Activated CD4-positive, alpha-beta T cell treated with anti-CD3 and anti-CD28 coated beads for 36 hours (primary cell): Measurements from ENCODE around the gene TGIF1. TPM values are rescaled to one million over a fixed set of nuclear protein-coding genes. Genes with fewer than 3 reads are reported as not detected.

ENCODE experiments used
- ATAC-seq: fragments of 200-7000 bp; cut with Tn5 transposase; one replicate; pipeline ENCODE4 v1.10.0; 2021; ENCODE audit warnings: mild to moderate bottlenecking, moderate library complexity
- CTCF ChIA-PET: fragments of 350-600 bp; sonication (Branson Sonifier 250); formaldehyde crosslinking; loops from one replicate; lab custom pipeline; 2021; ENCODE audit warnings: antibody characterized with exemption; lab: Charles Lee
- POLR2A ChIA-PET: fragments of 350-600 bp; sonication (Branson Sonifier 250); formaldehyde crosslinking; loops from one replicate; lab custom pipeline; 2021; ENCODE audit warnings: antibody characterized with exemption, inconsistent platforms; lab: Charles Lee
- DNase-seq: peaks from one replicate; pipeline ENCODE4 v3.0.0-alpha.2; 2020
- H3K27ac Mint-ChIP-seq: one replicate; pipeline ENCODE4 v1.8.0; 2021; ENCODE audit warnings: mixed read lengths
- H3K27me3 Mint-ChIP-seq: one replicate; pipeline ENCODE4 v1.8.0; 2021; ENCODE audit warnings: mixed read lengths
- H3K36me3 Mint-ChIP-seq: one replicate; pipeline ENCODE4 v1.8.0; 2021; ENCODE audit warnings: low read depth, mixed read lengths
- H3K4me1 Mint-ChIP-seq: one replicate; pipeline ENCODE4 v1.8.0; 2021; ENCODE audit warnings: mixed read lengths
- H3K4me3 Mint-ChIP-seq: one replicate; pipeline ENCODE4 v1.8.0; 2021; ENCODE audit warnings: mild to moderate bottlenecking, moderate library complexity, mixed read lengths
- H3K9me3 Mint-ChIP-seq: one replicate; pipeline ENCODE4 v1.8.0; 2021; ENCODE audit warnings: low read depth, mixed read lengths
- intact Hi-C, 2 experiments: fragments of 100-400 bp; cut with DNase I in 1 of 2; cut with micrococcal nuclease in 1 of 2; formaldehyde crosslinking; loops; one replicate each; pipeline versions ENCODE4 v1.14.2 to v1.15.1; 2022 to 2024; cut with DNase I, micrococcal nuclease
- total RNA-seq, 2 experiments: library from RNA; stranded (reverse); gene quantifications; one replicate each; pipeline ENCODE4 v1.2.3, GENCODE V29; 2021

The TGIF1 gene
- total RNA-seq, 2 experiments from 2014 or later: 42.7 to 46.3 TPM

GRCh38 chr18:3482258-3482657 is 32.3 kb downstream of the TGIF1 start:
- Mint-ChIP-seq H3K4me3 (no peak overlapping the region), H3K9me3 (no peaks in the 10 kb centered on the region)
- POLR2A ChIA-PET: no interaction called here

GRCh38 chr18:3485153-3486149 is 35.5 kb downstream of the TGIF1 start:
- CTCF ChIA-PET: no interaction called here
- DNase-seq (no peak), ATAC-seq (peak; percentile 42)
- POLR2A ChIA-PET: interaction anchor here (0.7 kb wide), 1 partner anchor 38 kb away, joined by 4 read pairs; no protein-coding TSS in a partner anchor
- no peaks in the 10 kb centered on the region for H3K36me3 Mint-ChIP-seq
- H3K9me3 Mint-ChIP-seq: no peaks in the 10 kb centered on the region
- H3K4me1 Mint-ChIP-seq: peaks cover 5% of the 10 kb centered on the region
- intact Hi-C loops: no loop called here
- no peak overlapping the region for H3K27ac Mint-ChIP-seq
- H3K27me3 Mint-ChIP-seq: peaks cover 5% of the 10 kb centered on the region
- no peak overlapping the region for H3K4me3 Mint-ChIP-seq

More at GRCh38 chr18:3482258-3482657, 32.3 kb downstream of the TGIF1 start:
- no peaks in the 10 kb centered on the region for H3K36me3 Mint-ChIP-seq
- no peak overlapping the region for H3K27ac Mint-ChIP-seq
- H3K27me3 Mint-ChIP-seq: peaks cover 3% of the 10 kb centered on the region
- CTCF ChIA-PET: interaction anchor here (0.6 to 1.5 kb wide), 11 partner anchors 15 to 230 kb away, joined by 3 to 6 read pairs (median 3); no protein-coding TSS in a partner anchor
- intact Hi-C loops: no loop called here
- peaks cover 5% of the 10 kb centered on the region for H3K4me1 Mint-ChIP-seq
- DNase-seq (no peak), ATAC-seq (no peak)

GRCh38 chr18:3486512-3486911 is 36.5 kb downstream of the TGIF1 start:
- DNase-seq: no peak
- ChIA-PET POLR2A (no interaction called here), CTCF (interaction anchor here (1.5 kb wide), 1 partner anchor 180 kb away, joined by 3 read pairs; no protein-coding TSS in a partner anchor)
- H3K27me3 Mint-ChIP-seq: peaks cover 5% of the 10 kb centered on the region
- intact Hi-C loops: no loop called here
- no peaks in the 10 kb centered on the region for H3K9me3 Mint-ChIP-seq
- ATAC-seq: no peak
- H3K4me3 Mint-ChIP-seq: no peak overlapping the region
- H3K36me3 Mint-ChIP-seq: no peaks in the 10 kb centered on the region
- H3K27ac Mint-ChIP-seq: no peak overlapping the region
- peaks cover 5% of the 10 kb centered on the region for H3K4me1 Mint-ChIP-seq

DNA sequence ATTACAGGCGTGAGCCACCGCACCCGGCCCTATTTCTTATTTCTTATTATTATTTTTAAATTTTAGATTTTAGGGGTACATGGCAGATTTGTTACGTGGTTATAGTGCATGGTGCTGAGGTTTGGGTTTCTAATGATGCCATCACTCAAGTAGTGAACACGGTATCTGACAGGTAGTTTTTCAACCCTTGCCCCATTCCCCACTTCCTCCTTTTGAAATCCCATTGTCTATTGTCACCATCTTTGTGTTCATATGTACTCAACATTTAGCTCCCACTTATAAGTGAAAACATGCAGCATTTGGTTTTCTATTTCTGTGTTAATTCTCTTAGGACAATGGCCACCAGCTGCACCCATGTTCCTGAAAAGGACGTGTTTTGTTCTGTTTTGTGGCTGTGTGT is 39.5 kb downstream of the TGIF1 start:
- peaks cover 10% of the 10 kb centered on the region for H3K4me1 Mint-ChIP-seq
- H3K4me3 Mint-ChIP-seq: no peak overlapping the region
- no peak overlapping the region for H3K27ac Mint-ChIP-seq
- ChIA-PET CTCF (interaction anchor here (0.8 kb wide), 1 partner anchor 193 kb away, joined by 4 read pairs; no protein-coding TSS in a partner anchor), POLR2A (no interaction called here)
- ATAC-seq: no peak
- H3K9me3 Mint-ChIP-seq: no peaks in the 10 kb centered on the region
- DNase-seq: no peak
- intact Hi-C loops: no loop called here
- peaks cover 4% of the 10 kb centered on the region for H3K27me3 Mint-ChIP-seq
- H3K36me3 Mint-ChIP-seq: no peaks in the 10 kb centered on the region

- H3K27me3 Mint-ChIP-seq: peaks cover 8% of the 10 kb centered on the region
- no peak overlapping the region for H3K27ac Mint-ChIP-seq
- peaks cover 11% of the 10 kb centered on the region for H3K4me1 Mint-ChIP-seq
- ChIA-PET CTCF (interaction anchor here (0.6 to 1.5 kb wide), 6 partner anchors 9 to 384 kb away, joined by 3 to 5 read pairs (median 3); no protein-coding TSS in a partner anchor), POLR2A (no interaction called here)
- H3K36me3 Mint-ChIP-seq: no peaks in the 10 kb centered on the region
- H3K9me3 Mint-ChIP-seq: no peaks in the 10 kb centered on the region
- intact Hi-C loops: no loop called here
- no peak overlapping the region for H3K4me3 Mint-ChIP-seq
- DNase-seq (no peak), ATAC-seq (no peak)
These were observed 42.1 kb downstream of the TGIF1 start for GRCh38 chr18:3491981-3492555.

DNA sequence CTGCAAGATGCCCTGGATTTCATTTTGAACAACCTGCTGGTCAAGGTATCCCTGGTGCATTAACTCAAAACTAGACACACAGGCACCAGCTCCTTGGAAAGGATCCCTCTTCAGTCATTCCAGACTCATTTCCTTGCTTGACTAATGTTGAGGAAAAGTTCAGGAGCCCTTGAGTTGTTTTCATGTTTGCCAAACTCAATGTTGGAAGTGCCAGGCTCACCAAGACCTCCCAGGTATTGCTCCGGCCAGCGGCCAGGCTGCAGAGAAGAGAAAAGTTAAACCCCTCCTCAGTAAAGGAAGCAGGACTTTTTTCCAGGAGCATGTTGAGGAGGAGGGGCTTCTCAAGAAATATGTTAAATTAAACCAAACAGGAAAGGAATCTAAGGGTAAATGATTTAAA is 42.7 kb downstream of the TGIF1 start:
- POLR2A ChIA-PET: no interaction called here
- CTCF ChIA-PET: no interaction called here
- no peak overlapping the region for H3K27ac Mint-ChIP-seq

DNA sequence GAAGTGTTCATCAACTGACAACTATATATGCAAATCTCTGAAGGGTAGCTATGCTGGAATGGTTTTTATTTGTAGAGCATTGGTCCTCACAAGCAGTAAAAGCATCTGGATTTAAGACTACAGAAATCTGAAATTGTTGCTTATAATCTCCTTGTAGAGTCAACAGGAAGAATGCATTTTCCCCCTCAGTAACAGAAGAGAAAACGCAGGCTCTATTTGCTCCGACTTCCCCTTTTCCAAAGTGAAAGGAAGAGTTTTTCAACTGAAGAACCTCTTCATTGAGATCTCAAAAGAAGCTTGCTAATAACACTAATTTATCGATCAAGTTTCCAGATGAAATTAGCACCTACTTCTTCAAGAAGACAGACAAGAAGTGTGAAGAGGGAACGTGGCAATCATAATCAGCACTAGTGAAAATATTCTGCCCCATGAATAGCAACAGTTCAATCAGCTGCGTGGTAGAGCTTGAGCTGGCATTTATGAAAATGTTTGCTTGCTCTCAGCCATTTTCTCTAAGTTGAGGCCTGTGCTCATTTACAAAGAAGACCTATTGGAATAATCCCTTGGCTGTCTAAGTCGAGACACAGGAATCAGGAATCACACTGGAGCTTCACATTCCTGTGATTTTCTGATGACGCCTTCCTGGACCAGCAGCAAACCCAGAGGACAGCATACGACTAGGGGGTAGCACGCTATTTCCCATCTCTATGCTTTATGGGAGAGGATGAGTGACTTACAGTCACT is 43.7 kb downstream of the TGIF1 start:
- H3K36me3 Mint-ChIP-seq: no peaks in the 10 kb centered on the region
- ChIA-PET CTCF (interaction anchor here (0.8 to 1.1 kb wide), 2 partner anchors 40 to 173 kb away, joined by 3 to 5 read pairs; no protein-coding TSS in a partner anchor), POLR2A (interaction anchor here (0.6 kb wide), 1 partner anchor 42 kb away, joined by 3 read pairs; no protein-coding TSS in a partner anchor)
- peaks cover 15% of the 10 kb centered on the region for H3K4me1 Mint-ChIP-seq
- H3K27ac Mint-ChIP-seq: no peak overlapping the region
- peaks cover 21% of the 10 kb centered on the region for H3K27me3 Mint-ChIP-seq
- ATAC-seq (no peak), DNase-seq (no peak)
- H3K4me3 Mint-ChIP-seq: no peak overlapping the region
- intact Hi-C loops: no loop called here
- no peaks in the 10 kb centered on the region for H3K9me3 Mint-ChIP-seq

More for the DNA sequence above, 42.7 kb downstream of the TGIF1 start:
- intact Hi-C loops: no loop called here
- no peak overlapping the region for H3K4me3 Mint-ChIP-seq
- peaks cover 12% of the 10 kb centered on the region for H3K27me3 Mint-ChIP-seq
- H3K36me3 Mint-ChIP-seq: no peaks in the 10 kb centered on the region
- H3K4me1 Mint-ChIP-seq: peaks cover 11% of the 10 kb centered on the region
- no peaks in the 10 kb centered on the region for H3K9me3 Mint-ChIP-seq
- no peak for ATAC-seq
- DNase-seq: no peak

GRCh38 chr18:3494245-3494526 is 44.2 kb downstream of the TGIF1 start:
- H3K9me3 Mint-ChIP-seq: no peaks in the 10 kb centered on the region
- no peak overlapping the region for H3K27ac Mint-ChIP-seq
- POLR2A ChIA-PET: interaction anchor here (0.6 kb wide), 1 partner anchor 41 kb away, joined by 3 read pairs; no protein-coding TSS in a partner anchor
- H3K36me3 Mint-ChIP-seq: no peaks in the 10 kb centered on the region
- peaks cover 23% of the 10 kb centered on the region for H3K27me3 Mint-ChIP-seq
- H3K4me3 Mint-ChIP-seq: no peak overlapping the region
- peaks cover 16% of the 10 kb centered on the region for H3K4me1 Mint-ChIP-seq
- intact Hi-C loops: no loop called here
- no peak for DNase-seq
- ATAC-seq: no peak
- CTCF ChIA-PET: interaction anchor here (1.1 kb wide), 1 partner anchor 172 kb away, joined by 5 read pairs; no protein-coding TSS in a partner anchor

GRCh38 chr18:3494569-3494968 is 44.6 kb downstream of the TGIF1 start:
- H3K4me3 Mint-ChIP-seq: no peak overlapping the region
- peaks cover 18% of the 10 kb centered on the region for H3K4me1 Mint-ChIP-seq
- no peaks in the 10 kb centered on the region for H3K36me3 Mint-ChIP-seq
- peaks cover 25% of the 10 kb centered on the region for H3K27me3 Mint-ChIP-seq
- DNase-seq: no peak
- POLR2A ChIA-PET: no interaction called here
- no peak for ATAC-seq
- H3K9me3 Mint-ChIP-seq: no peaks in the 10 kb centered on the region
- H3K27ac Mint-ChIP-seq: no peak overlapping the region
- intact Hi-C loops: no loop called here
- CTCF ChIA-PET: interaction anchor here (0.9 to 1.1 kb wide), 2 partner anchors 100 to 172 kb away, joined by 3 to 5 read pairs; no protein-coding TSS in a partner anchor

- ChIA-PET POLR2A (no interaction called here), CTCF (interaction anchor here (0.9 kb wide), 1 partner anchor 169 kb away, joined by 3 read pairs; no protein-coding TSS in a partner anchor)
- ATAC-seq: peak; percentile 19
- H3K36me3 Mint-ChIP-seq: no peaks in the 10 kb centered on the region
- H3K9me3 Mint-ChIP-seq: no peaks in the 10 kb centered on the region
- H3K4me3 Mint-ChIP-seq: no peak overlapping the region
- no peak overlapping the region for H3K27ac Mint-ChIP-seq
- peaks cover 30% of the 10 kb centered on the region for H3K27me3 Mint-ChIP-seq
- DNase-seq: no peak
- intact Hi-C loops: no loop called here
- peaks cover 23% of the 10 kb centered on the region for H3K4me1 Mint-ChIP-seq
These were observed 45.9 kb downstream of the TGIF1 start for GRCh38 chr18:3495691-3496430.
